Smooth muscle cell (in vitro differentiated cells): ENCODE results near the gene GNAS-AS1. TPM values are rescaled to one million over a fixed set of nuclear protein-coding genes. Genes with fewer than 3 reads are reported as not detected.
A peak's percentile ranks its signal among the peaks of the same experiment; 100 is the strongest.

Experiments
- DNase-seq: peaks from one replicate; lab custom pipeline; 2025; ENCODE audit not compliant: unreplicated experiment; lab: John Stamatoyannopoulos, UW
- H2AFZ ChIP-seq: fragments of 200-600 bp; sonication (generic); 2 replicates; pipeline ENCODE4 v1.6.0; 2016; ENCODE audit warnings: antibody characterized with exemption, low read depth, mild to moderate bottlenecking
- H3F3A ChIP-seq: fragments of 200-600 bp; sonication (generic); 2 replicates; pipeline ENCODE4 v1.6.0; 2017; ENCODE audit warnings: antibody characterized with exemption, low read depth
- H3K27ac ChIP-seq: fragments of 200-600 bp; sonication (generic); 2 replicates; pipeline ENCODE4 v1.5.1; 2016; ENCODE audit warnings: low read depth, mild to moderate bottlenecking
- H3K27me3 ChIP-seq: fragments of 200-600 bp; sonication (generic); 2 replicates; pipeline ENCODE4 v1.6.1; 2016; ENCODE audit warnings: low read depth, mild to moderate bottlenecking
- H3K36me3 ChIP-seq: fragments of 200-600 bp; sonication (generic); 2 replicates; pipeline ENCODE4 v1.5.1; 2016; ENCODE audit warnings: low read depth
- H3K4me1 ChIP-seq: fragments of 200-600 bp; sonication (generic); 2 replicates; pipeline ENCODE4 v1.5.1; 2016; ENCODE audit warnings: low read depth
- H3K4me2 ChIP-seq: fragments of 200-600 bp; sonication (generic); 2 replicates; pipeline ENCODE4 v1.6.0; 2016; ENCODE audit warnings: mild to moderate bottlenecking
- H3K4me3 ChIP-seq: fragments of 200-600 bp; sonication (generic); 2 replicates; pipeline ENCODE4 v1.5.1; 2016; ENCODE audit warnings: mild to moderate bottlenecking
- H3K79me2 ChIP-seq: fragments of 200-600 bp; sonication (generic); 2 replicates; pipeline ENCODE4 v1.6.0; 2016; ENCODE audit warnings: low read depth, mild to moderate bottlenecking
- H3K9ac ChIP-seq: fragments of 200-600 bp; sonication (generic); 2 replicates; pipeline ENCODE4 v1.6.0; 2016; ENCODE audit warnings: low read depth
- H3K9me3 ChIP-seq: fragments of 200-600 bp; sonication (generic); replicated peaks from 2 replicates; pipeline ENCODE4 v1.5.1; 2016; ENCODE audit warnings: low read depth
- H4K20me1 ChIP-seq: fragments of 200-600 bp; sonication (generic); 2 replicates; pipeline ENCODE4 v1.6.0; 2016; ENCODE audit warnings: low read depth
- CTCF ChIP-seq: fragments of 200-600 bp; sonication (generic); IDR thresholded peaks from 2 replicates; pipeline ENCODE4 v1.5.1; 2017; ENCODE audit warnings: borderline replicate concordance, mild to moderate bottlenecking, antibody characterized with exemption; ENCODE audit not compliant: insufficient read depth, poor library complexity, severe bottlenecking
- WGBS: methylation state at CpG from one replicate; pipeline ENCODE4 v1.1.7; 2016; ENCODE audit warnings: low lambda C conversion rate; 5-methylcytosine and 5-hydroxymethylcytosine counted together
- polyA plus RNA-seq: library from polyadenylated mRNA; unstranded; fragments of >200 nt; fragmentation: Nextera tagmentation; extraction: Ambion mirVana; gene quantifications from 2 replicates; pipeline ENCODE4 v1.2.1, GENCODE V29; 2016
- total RNA-seq: library from RNA; depleted of rRNA; stranded (reverse); fragments of >200 nt; gene quantifications from 2 replicates; pipeline ENCODE4 v1.2.3, GENCODE V29; 2014

The GNAS-AS1 gene
- total and polyA plus RNA-seq, 2 experiments from 2014 or later = 0.40 TPM; not detected in 1

GRCh38 chr20:58892932-58893224 is 42.2 kb upstream of the GNAS-AS1 start:
- H2AFZ ChIP-seq = no peak overlapping the region
- 0% methylated on average over 1 of the region's 1 CpG for WGBS
- peak overlapping the region; percentile 99 for H3K9ac ChIP-seq
- H3K27me3 ChIP-seq = no peaks in the 10 kb centered on the region
- H4K20me1 ChIP-seq = peaks cover 54% of the 10 kb centered on the region
- H3K4me2 ChIP-seq = peak overlapping the region; percentile 96
- no peak for DNase-seq
- peak overlapping the region; percentile 100 for H3K27ac ChIP-seq
- peaks cover 46% of the 10 kb centered on the region for H3K4me1 ChIP-seq
- peaks cover 61% of the 10 kb centered on the region for H3K79me2 ChIP-seq
- peaks cover 11% of the 10 kb centered on the region for H3F3A ChIP-seq
- peaks cover 3% of the 10 kb centered on the region for H3K36me3 ChIP-seq
- H3K9me3 ChIP-seq = no peaks in the 10 kb centered on the region
- TF ChIP-seq CTCF = no peak
- peak overlapping the region; percentile 100 for H3K4me3 ChIP-seq

GRCh38 chr20:58892141-58892931 is 41.6 kb upstream of the GNAS-AS1 start:
- Histone ChIP-seq H2AFZ (no peak overlapping the region), H3K9ac (peak overlapping the region; percentile 99), H3K4me3 (peak overlapping the region; percentile 100), H3K4me2 (peak overlapping the region; percentile 96), H4K20me1 (peaks cover 49% of the 10 kb centered on the region), H3K27me3 (no peaks in the 10 kb centered on the region), H3K36me3 (peaks cover 3% of the 10 kb centered on the region), H3K9me3 (no peaks in the 10 kb centered on the region), H3K27ac (peak overlapping the region; percentile 100), H3K4me1 (peaks cover 44% of the 10 kb centered on the region), H3F3A (peaks cover 11% of the 10 kb centered on the region), H3K79me2 (peaks cover 56% of the 10 kb centered on the region)
- TF ChIP-seq CTCF = peak; percentile 9
- peak; percentile 60 for DNase-seq
- WGBS = 3% methylated on average over 10 of the region's 49 CpGs

GRCh38 chr20:58891718-58892140 is 41.0 kb upstream of the GNAS-AS1 start:
- H3K27me3 ChIP-seq = no peaks in the 10 kb centered on the region
- DNase-seq = no peak
- no peaks in the 10 kb centered on the region for H3K36me3 ChIP-seq
- peaks cover 5% of the 10 kb centered on the region for H3F3A ChIP-seq
- peaks cover 49% of the 10 kb centered on the region for H3K79me2 ChIP-seq
- peaks cover 38% of the 10 kb centered on the region for H3K4me1 ChIP-seq
- H4K20me1 ChIP-seq = peaks cover 43% of the 10 kb centered on the region
- peak overlapping the region; percentile 96 for H3K4me2 ChIP-seq
- H3K9ac ChIP-seq = peak overlapping the region; percentile 99
- peak overlapping the region; percentile 100 for H3K4me3 ChIP-seq
- TF ChIP-seq CTCF = no peak
- WGBS = no CpG with 5 or more reads among the region's 55 CpGs
- no peak overlapping the region for H2AFZ ChIP-seq
- no peaks in the 10 kb centered on the region for H3K9me3 ChIP-seq
- H3K27ac ChIP-seq = peak overlapping the region; percentile 100
